Ishikawa (cell line): ENCODE data around the gene RRAGD.

ENCODE experiments used
- CEBPB ChIP-seq: IDR thresholded peaks from 2 replicates; pipeline ENCODE4 v1.6.1; 2012
- CREB1 ChIP-seq: IDR thresholded peaks from 2 replicates; pipeline ENCODE4 v1.6.1; 2012; ENCODE audit warnings: low read depth
- EGR1 ChIP-seq: IDR thresholded peaks from 2 replicates; pipeline ENCODE4 v1.6.1; 2012
- EP300 ChIP-seq: IDR thresholded peaks from 2 replicates; pipeline ENCODE4 v1.6.1; 2012; ENCODE audit warnings: borderline replicate concordance
- FOXM1 ChIP-seq: IDR thresholded peaks from 2 replicates; pipeline ENCODE4 v1.6.1; 2012; ENCODE audit warnings: low read depth, borderline replicate concordance
- MAX ChIP-seq: IDR thresholded peaks from 2 replicates; pipeline ENCODE4 v1.6.1; 2012
- NFIC ChIP-seq: IDR thresholded peaks from 2 replicates; pipeline ENCODE4 v1.6.1; 2012
- RAD21 ChIP-seq: IDR thresholded peaks from 2 replicates; pipeline ENCODE4 v1.6.1; 2012; ENCODE audit warnings: low read depth
- REST ChIP-seq: IDR thresholded peaks from 2 replicates; pipeline ENCODE4 v1.6.1; 2012; ENCODE audit warnings: low read depth, mild to moderate bottlenecking
- TAF1 ChIP-seq: IDR thresholded peaks from 2 replicates; pipeline ENCODE4 v1.6.1; 2012; ENCODE audit warnings: low read depth, mild to moderate bottlenecking
- TCF12 ChIP-seq: IDR thresholded peaks from 2 replicates; pipeline ENCODE4 v1.6.1; 2012; ENCODE audit warnings: low read depth
- TEAD4 ChIP-seq: IDR thresholded peaks from 2 replicates; pipeline ENCODE4 v1.6.1; 2012
- USF1 ChIP-seq: IDR thresholded peaks from 2 replicates; pipeline ENCODE4 v1.6.1; 2012
- YY1 ChIP-seq: IDR thresholded peaks from 2 replicates; pipeline ENCODE4 v1.6.1; 2012; ENCODE audit warnings: low read depth
- ZBTB7A ChIP-seq: IDR thresholded peaks from 2 replicates; pipeline ENCODE4 v1.6.1; 2012; ENCODE audit warnings: low read depth

Gene RRAGD

GRCh38 chr6:89432875-89433251 is 20.8 kb upstream of the RRAGD start, which contains the start of gene ANKRD6:
TSS of gene ANKRD6 (plus strand) at chr6:89433152. CDS start at chr6:89566977, 133,825 bp downstream.
- TF ChIP-seq EGR1 = no peak
- TF ChIP-seq NFIC = no peak
- TF ChIP-seq EP300 = peak; percentile 18; the same call in 1 of the 2 replicates
- TF ChIP-seq TAF1 = peak; percentile 44; the same call in 1 of the 2 replicates
- peak; percentile 88 for TF ChIP-seq RAD21

- no peak for TF ChIP-seq TCF12
- TF ChIP-seq YY1 = no peak
- TF ChIP-seq ZBTB7A = no peak
- TF ChIP-seq CREB1 = no peak
- TF ChIP-seq FOXM1 = no peak
- no peak for TF ChIP-seq REST
- peak; percentile 62; the same call in 1 of the 2 replicates for TF ChIP-seq MAX
- peak; percentile 23; the same call in 1 of the 2 replicates for TF ChIP-seq RAD21
- no peak for TF ChIP-seq EGR1
- no peak for TF ChIP-seq TEAD4
- no peak for TF ChIP-seq TAF1
- TF ChIP-seq NFIC = peak; percentile 87
- peak; percentile 29; the same call in 1 of the 2 replicates for TF ChIP-seq EP300
- no peak for TF ChIP-seq CEBPB
- no peak for TF ChIP-seq USF1
These were observed 18.3 kb upstream of the RRAGD start for GRCh38 chr6:89430201-89430962.

- TF ChIP-seq TAF1 (no peak), ZBTB7A (no peak)
These were observed 4.7 kb upstream of the RRAGD start for GRCh38 chr6:89416796-89417195.

- no peak for TF ChIP-seq REST
- TF ChIP-seq YY1 = no peak
These were observed 3.1 kb upstream of the RRAGD start for GRCh38 chr6:89415185-89415584.

GRCh38 chr6:89414215-89414614 is 2.1 kb upstream of the RRAGD start:
- TF ChIP-seq TEAD4 (no peak), CEBPB (no peak), REST (no peak), EGR1 (no peak), FOXM1 (no peak), RAD21 (no peak), MAX (no peak), CREB1 (no peak), TAF1 (no peak), NFIC (no peak), USF1 (no peak), TCF12 (no peak), ZBTB7A (no peak)
